Transverse colon (tissue), 4 donors: Measurements from ENCODE around the gene OR52W1.
"Not testable (repeated sequence)": the region's sequence is repeated elsewhere in the genome, so short reads cannot be mapped to it uniquely, and the experiment has no call there.

Source experiments
- CTCF ChIP-seq, 5 experiments: fragments of 200-600 bp in 3 of 5; fragments of 450-650 bp in 2 of 5; sonication (generic) in 3 of 5; IDR thresholded peaks; 1 replicate in 2 of 5; 2 replicates in 3 of 5; pipeline ENCODE4 v1.5.1; 2016 to 2017; ENCODE audit warnings: antibody characterized with exemption in 5 of 5, inconsistent platforms in 3 of 5, mild to moderate bottlenecking in 2 of 5, moderate library complexity in 1 of 5
- EP300 ChIP-seq: sonication (generic); formaldehyde crosslinking; IDR thresholded peaks from one replicate; pipeline ENCODE4 v1.6.1; 2017; ENCODE audit warnings: antibody characterized with exemption, low read depth
- POLR2AphosphoS5 ChIP-seq, 3 donors: sonication (generic); formaldehyde crosslinking; IDR thresholded peaks; one replicate each; pipeline ENCODE4 v1.6.1; 2016; ENCODE audit warnings: antibody characterized with exemption in 3 of 3

- not testable (repeated sequence) for TF ChIP-seq CTCF (IDR thresholded peaks at IDR 0.05); POLR2AphosphoS5 (IDR thresholded peaks at IDR 0.05); EP300
These were observed 49.9 kb downstream of the OR52W1 start for GRCh38 chr11:6248897-6249296.
